HG03442 (cell line): ENCODE results near the gene CYP4Z1.
"Not testable (repeated sequence)": the region's sequence is repeated elsewhere in the genome, so short reads cannot be mapped to it uniquely, and the experiment has no call there.

ENCODE experiments used
- ATAC-seq: cut with Tn5 transposase; IDR thresholded peaks from one replicate; pipeline ENCODE4 v1.9.1; 2021; ENCODE audit warnings: mild to moderate bottlenecking, moderate library complexity; ENCODE audit not compliant: unreplicated experiment

The CYP4Z1 gene

GRCh38 chr1:47126997-47127396 lies 60.0 kb downstream of the CYP4Z1 start:
- ATAC-seq, result not testable (repeated sequence)

GRCh38 chr1:47128221-47128620 lies 61.2 kb downstream of the CYP4Z1 start:
- ATAC-seq, result no peak

- ATAC-seq, result not testable (repeated sequence)
Observed at GRCh38 chr1:47128854-47129253, 61.8 kb downstream of the CYP4Z1 start.

- not testable (repeated sequence) for ATAC-seq
Observed at GRCh38 chr1:47129489-47130230, 62.6 kb downstream of the CYP4Z1 start.

GRCh38 chr1:47132665-47133064 lies 65.6 kb downstream of the CYP4Z1 start:
- not testable (repeated sequence) for ATAC-seq

- ATAC-seq, result no peak
Observed at GRCh38 chr1:47137198-47137597, 70.2 kb downstream of the CYP4Z1 start, which contains the start of gene CYP4A22. Gene CYP4A22 (plus strand): TSS chr1:47137441. CDS start chr1:47137486, 45 bp downstream.

- no peak for ATAC-seq
Observed at GRCh38 chr1:47137925-47138615, 71.0 kb downstream of the CYP4Z1 start.

GRCh38 chr1:47140358-47140757 lies 73.3 kb downstream of the CYP4Z1 start:
- not testable (repeated sequence) for ATAC-seq

- ATAC-seq, result not testable (repeated sequence)
Observed at GRCh38 chr1:47143654-47144053, 76.6 kb downstream of the CYP4Z1 start.

GRCh38 chr1:47146495-47146894 lies 79.5 kb downstream of the CYP4Z1 start:
- ATAC-seq, result not testable (repeated sequence)

GRCh38 chr1:47147047-47147785 lies 80.2 kb downstream of the CYP4Z1 start:
- ATAC-seq, result no peak

- not testable (repeated sequence) for ATAC-seq
Observed at GRCh38 chr1:47149162-47149561, 82.1 kb downstream of the CYP4Z1 start.

- ATAC-seq, result not testable (repeated sequence)
Observed at GRCh38 chr1:47156457-47156856, 89.4 kb downstream of the CYP4Z1 start.

GRCh38 chr1:47157957-47158356 lies 90.9 kb downstream of the CYP4Z1 start:
- ATAC-seq, result not testable (repeated sequence)

- ATAC-seq, result no peak
Observed at GRCh38 chr1:47160716-47161115, 93.7 kb downstream of the CYP4Z1 start.

- ATAC-seq, result no peak
Observed at GRCh38 chr1:47161298-47162040, 94.4 kb downstream of the CYP4Z1 start.

GRCh38 chr1:47164552-47164951 lies 97.5 kb downstream of the CYP4Z1 start:
- no peak for ATAC-seq
